Measurements from ENCODE around the gene ING4.

DNA sequence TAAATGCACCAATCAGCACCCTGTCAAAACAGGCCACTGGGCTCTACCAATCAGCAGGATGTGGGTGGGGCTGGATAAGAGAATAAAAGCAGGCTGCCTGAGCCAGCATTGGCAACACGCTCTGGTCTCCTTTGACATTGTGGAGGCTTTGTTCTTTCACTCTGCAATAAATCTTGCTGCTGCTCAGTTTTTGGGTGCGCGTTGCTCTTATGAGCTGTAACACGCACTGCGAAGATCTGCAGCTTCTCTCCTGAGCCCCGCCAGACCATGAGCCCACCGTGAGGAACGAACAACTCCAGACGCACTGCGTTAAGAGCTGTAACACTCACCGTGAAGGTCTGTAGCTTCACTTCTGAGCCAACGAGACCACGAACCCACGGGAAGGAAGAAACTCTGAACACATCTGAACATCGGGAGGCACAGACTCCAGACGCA lies 46.1 kb upstream of the ING4 start:
- no peak for TF ChIP-seq CTCF (IDR thresholded peaks at IDR 0.05)
- TF ChIP-seq POLR2A (IDR thresholded peaks at IDR 0.05): no peak
- TF ChIP-seq POLR2AphosphoS5 (IDR thresholded peaks at IDR 0.05; ENCODE audit: insufficient read depth in 1 of 2, low read depth in 1 of 2): no peak
